EH (cell line): ENCODE measurements around the gene ZFYVE28.

Source experiments
- DNase-seq: peaks from one replicate; pipeline ENCODE4 v3.0.0-alpha.2; 2015; ENCODE audit warnings: low read depth

The ZFYVE28 gene

GRCh38 chr4:2366252-2367192 is 51.9 kb downstream of the ZFYVE28 start:
- no peak for DNase-seq

GRCh38 chr4:2365913-2366210 is 52.6 kb downstream of the ZFYVE28 start:
- no peak for DNase-seq

DNA sequence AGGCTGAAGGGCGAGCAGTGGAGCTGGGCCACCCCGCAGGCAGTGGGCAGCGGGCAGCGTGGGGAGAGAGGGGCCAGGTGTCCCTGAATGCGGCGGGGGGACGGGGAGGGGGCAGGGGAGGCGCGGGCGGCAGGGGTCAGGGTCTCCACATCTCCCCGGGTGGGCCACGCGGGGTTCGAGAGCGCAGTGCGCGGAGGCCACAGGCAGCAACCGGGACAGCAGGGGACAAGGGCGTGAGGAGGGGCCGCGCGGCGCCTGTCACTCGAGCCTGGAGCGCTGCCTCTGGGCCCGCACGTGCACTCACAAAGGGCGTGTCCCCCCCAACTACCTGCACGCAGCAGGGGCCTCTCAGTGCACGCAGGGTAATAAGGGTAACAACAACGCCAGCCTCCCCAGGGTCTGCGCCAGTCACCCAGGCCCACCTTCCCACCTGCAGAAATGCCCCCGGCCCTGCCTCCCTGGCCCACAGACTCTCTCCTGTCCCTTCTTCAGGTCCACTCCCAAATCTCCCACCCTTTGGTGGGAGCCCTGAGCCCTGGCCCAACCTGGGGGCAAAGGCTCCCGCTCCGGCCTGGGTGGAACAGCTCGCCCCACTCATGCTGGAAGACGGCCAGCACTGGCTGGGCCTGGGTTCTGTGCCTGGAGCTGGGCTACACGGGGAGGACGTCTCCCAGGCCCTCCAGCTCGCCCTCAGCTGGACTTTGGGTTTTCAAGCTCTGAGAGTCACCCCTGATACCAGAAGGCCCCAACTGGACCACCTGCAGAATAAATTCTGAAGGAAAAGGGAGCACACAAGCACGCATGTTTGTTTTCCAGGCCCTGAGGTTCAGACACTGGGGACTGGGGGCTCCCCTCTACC is 53.2 kb downstream of the ZFYVE28 start:
- DNase-seq, result no peak

DNA sequence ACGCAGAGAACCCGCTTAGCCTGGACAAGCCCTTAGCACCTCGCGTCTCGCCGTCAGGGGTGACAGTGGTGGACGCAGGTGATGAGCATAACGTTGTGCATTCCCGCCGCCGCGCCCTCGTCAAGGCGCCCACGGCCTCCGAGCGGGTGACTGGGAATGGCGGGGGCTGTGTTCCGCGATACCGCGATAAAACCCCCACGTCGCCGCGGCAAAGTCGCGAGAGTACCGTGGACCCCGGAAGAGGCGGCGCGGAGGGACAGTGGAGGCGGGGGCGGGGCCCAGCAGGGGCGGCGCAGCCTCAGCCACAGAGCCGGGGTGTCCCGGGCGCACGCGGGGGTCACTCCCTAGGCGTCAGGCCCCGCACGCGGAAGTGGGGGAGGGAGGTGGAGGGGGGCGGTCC is 53.8 kb downstream of the ZFYVE28 start:
- peak; percentile 78 for DNase-seq

DNA sequence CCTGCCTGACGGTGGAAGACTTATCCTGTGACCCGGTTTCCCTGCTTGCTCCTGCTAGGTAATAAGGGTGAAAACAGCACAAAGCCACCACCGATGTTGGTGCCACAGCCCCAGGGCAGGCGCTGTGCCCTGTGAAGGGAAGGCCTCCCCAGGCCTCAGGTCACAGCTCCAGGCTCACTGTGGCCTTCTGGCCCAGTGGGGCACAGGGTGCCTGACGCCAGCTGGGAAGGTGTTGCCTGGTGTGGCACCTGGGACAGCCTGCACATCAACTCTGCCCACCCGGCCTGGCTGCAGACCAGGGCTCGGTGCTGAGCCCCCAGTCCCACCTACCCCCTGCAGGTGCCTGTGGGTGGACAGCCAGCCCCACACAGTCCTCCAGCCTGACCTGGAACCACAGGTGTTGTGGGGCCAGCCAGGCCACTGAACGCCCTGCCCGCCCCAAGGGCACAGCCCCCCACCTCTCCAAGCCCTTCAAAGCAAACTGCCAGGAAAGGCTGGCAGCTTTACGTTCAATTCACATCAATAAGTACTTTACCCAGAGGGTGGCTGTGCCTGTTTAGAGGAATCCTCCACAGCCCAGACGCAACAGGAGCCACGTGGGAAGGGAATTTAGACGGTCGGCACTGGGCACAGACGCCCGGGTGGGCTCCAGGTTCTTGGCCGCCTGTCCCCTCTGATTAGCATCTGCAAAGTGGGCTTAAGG is 54.3 kb downstream of the ZFYVE28 start:
- DNase-seq, result no peak

GRCh38 chr4:2363056-2363721 is 55.3 kb downstream of the ZFYVE28 start:
- DNase-seq, result peak; percentile 37

DNA sequence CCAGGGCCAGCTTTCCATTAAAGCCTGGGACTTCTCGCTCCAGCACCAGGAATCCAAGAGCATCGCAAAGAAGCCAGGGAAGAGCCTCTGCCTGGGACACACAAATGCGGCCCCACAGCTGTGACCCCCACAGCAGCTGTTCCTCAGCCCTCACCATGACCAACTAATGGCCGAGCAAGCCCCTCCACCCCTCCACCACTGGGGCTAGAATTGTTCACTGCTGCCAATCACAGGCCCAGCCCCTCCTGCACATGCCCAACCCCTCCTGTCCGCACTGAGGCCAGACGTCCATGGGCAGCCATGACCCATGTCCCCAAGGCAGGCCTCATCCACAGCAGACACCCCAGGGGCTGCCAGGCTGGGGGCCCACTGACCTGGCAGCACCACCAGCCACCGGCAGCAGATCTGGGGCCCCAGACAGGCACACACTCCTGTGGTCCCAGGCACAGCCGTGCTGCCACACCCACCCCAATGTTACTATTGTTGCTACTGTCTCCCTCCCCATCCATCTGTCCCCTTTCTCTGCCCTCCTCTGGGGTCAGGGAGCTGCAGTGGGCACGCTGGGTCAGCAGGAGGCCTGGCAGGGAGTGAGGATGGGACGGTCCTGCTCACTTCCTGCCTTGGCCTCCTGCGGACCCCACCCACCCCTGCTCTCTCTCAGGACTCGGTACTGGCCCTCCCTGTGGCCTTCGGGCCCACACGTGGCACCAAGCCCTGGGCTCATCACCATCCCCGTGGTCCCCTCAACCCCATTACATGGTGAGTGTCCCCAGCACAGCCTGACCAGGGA is 56.0 kb downstream of the ZFYVE28 start:
- no peak for DNase-seq

DNA sequence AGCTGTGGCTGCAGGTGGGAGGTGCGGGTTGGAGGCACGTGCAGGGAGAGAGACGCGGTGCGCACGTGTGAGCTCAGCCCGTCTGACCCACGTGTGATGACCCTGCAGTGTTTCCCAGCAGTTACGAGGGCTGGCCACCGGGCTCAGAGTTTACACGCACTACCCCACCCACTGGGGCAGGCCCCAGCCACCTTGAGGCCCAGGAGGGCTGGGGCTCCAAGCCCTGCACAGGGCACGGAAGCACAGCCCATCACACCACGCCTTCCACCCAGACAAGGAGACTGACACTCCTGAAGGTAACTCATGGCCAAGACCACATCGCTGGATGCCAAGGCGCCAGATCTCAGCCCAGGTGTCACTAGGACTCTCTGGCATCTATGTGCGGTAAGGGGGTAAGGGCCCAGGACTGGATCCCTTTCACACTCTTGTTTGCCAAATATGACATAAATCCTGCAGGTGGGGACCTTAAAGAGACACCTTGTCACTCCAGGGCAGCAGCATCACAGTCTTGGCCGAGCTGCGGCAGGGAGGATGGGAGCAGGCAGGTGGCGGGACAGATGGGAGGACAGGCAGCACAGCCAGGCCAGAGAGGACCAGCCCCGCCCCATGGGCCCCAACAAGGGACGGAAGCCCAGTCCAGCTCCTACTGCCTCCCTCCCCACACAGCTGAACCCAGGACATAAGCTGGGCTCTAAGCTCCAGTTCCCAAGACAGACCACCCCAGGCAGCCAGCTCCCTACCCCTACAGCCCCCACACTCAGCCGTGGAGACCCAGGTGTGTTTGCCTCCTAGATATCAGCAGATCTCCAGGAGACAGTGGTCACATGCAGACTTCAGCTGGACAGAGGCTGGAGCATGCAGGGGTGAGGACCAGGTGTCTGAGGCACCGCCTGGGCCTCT is 56.8 kb downstream of the ZFYVE28 start:
- DNase-seq, result no peak

GRCh38 chr4:2360396-2360730 is 58.1 kb downstream of the ZFYVE28 start:
- no peak for DNase-seq

GRCh38 chr4:2359591-2360395 is 58.7 kb downstream of the ZFYVE28 start:
- DNase-seq, result no peak

GRCh38 chr4:2357821-2358745 is 60.4 kb downstream of the ZFYVE28 start:
- DNase-seq, result no peak

GRCh38 chr4:2356123-2357069 is 62.0 kb downstream of the ZFYVE28 start:
- no peak for DNase-seq

DNA sequence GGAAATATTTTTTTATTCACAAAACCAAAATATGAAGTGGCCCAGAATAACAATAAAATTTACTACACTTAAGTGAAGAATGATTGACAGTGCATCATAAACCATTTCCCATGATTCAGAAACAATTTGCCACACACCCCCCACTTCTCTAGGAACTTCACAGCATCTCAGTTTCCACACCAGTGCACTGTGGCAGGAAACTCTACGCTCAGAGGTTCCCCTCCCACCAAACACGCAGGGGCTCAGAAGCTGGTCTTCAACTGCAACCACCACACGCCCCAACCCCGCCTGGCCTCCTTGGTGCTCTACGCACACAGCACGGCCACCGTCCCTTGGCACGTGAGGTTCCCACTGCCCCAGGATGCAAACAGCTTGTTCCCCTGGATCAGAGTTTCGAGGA is 63.7 kb downstream of the ZFYVE28 start:
- no peak for DNase-seq

DNA sequence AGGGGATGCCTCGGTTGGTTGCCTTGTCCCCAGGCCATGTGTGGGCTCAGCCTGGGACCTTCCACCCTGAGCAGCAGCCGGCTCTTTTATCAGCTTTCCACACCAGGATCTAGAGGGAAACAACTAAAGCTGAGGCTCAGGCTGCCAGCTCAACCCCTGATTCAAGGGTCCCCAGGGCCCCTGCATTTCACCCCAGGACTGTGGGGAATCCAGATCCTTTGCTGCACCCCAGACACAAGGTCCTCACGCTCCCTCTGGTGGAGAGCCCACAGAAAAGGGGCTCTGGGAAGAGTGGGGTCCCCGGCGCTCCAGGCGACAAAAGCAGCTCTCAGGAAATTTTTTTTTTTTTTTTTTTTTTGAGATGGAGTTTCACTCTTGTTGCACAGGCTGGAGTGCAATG is 64.3 kb downstream of the ZFYVE28 start:
- DNase-seq, result peak; percentile 17

DNA sequence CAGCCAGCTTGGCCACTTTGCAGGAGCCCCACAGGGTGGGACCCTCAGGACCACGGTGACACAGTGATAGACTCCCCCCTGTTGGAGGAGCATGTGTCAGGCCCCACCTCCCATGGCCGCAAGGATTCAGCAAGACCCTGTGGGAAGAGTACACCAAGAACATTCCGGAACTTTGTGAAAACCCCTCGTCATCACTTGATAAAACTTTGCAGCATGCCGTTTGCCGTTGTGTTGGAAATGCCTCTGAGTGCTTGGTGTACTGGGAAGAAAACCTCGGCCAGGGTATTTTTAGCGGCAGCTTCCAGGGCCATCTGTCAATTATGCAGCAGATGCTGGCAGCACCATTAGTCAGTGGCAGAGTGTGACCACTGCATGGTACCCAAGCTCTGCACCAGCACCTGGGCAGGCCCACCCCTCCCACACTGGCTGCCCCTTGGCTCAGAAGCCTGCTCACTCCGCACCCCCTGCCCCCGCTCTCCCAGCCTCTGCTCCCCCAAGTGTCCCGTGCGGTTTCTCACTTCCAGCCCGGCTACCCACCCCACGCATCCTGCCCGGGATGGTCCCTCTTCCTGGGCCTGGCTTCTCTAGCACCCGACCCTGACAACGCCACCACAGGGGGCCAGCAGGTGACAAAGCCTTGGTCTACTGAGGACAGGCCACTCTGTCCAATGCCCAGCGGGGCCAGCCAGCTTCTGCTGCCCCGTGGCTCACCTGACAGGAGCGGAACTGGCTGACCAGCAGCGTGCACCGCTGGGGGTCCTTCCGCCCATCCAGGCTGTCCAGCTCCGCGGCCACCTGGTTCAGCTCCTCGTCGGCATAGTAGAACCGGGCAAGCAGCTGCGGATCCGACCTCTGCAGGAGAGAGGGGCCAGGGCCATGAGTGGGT is 65.0 kb downstream of the ZFYVE28 start:
- DNase-seq, result no peak

DNA sequence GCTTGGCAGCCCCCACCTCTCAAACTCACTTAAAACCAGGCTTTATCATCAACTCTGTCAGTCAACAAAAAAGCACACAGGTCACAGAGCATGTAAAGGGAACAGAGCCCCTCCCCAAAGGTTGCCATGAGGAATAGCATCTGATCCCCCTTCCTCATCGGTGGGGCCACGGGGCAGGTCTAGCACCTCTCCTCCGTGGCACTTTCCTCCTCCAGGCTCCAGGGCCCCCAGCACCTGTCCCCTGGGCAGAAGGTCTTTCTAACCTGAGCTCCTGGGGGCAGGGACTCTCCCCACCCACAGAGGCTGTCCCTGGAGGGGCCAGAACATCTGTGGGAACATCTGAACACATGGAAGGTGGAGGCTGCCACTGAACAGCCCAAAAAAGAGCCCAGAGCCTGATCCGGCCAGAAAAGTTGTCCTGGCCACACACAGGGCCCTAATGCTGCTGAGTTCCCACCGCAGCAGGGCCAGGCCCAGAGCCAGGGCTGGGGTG is 65.7 kb downstream of the ZFYVE28 start:
- no peak for DNase-seq
